Upper lobe of left lung (tissue), 4 donors: Measurements from ENCODE around the gene SMAD7.

Experiments
- CTCF ChIP-seq, 6 experiments: fragments of 450-650 bp in 4 of 6; fragments of 200-600 bp in 2 of 6; sonication (generic) in 2 of 6; IDR thresholded peaks; one replicate each; pipeline ENCODE4 v1.5.1; 2016 to 2019; ENCODE audit warnings: antibody characterized with exemption in 6 of 6
- POLR2A ChIP-seq, 4 donors: fragments of 450-650 bp; IDR thresholded peaks; one replicate each; pipeline ENCODE4 v1.5.1; 2016 to 2017; ENCODE audit warnings: antibody characterized with exemption in 4 of 4, mild to moderate bottlenecking in 2 of 4
- POLR2AphosphoS5 ChIP-seq, 2 donors: sonication (generic); formaldehyde crosslinking; IDR thresholded peaks; one replicate each; pipeline ENCODE4 v1.5.1; 2017; ENCODE audit warnings: antibody characterized with exemption in 2 of 2

DNA sequence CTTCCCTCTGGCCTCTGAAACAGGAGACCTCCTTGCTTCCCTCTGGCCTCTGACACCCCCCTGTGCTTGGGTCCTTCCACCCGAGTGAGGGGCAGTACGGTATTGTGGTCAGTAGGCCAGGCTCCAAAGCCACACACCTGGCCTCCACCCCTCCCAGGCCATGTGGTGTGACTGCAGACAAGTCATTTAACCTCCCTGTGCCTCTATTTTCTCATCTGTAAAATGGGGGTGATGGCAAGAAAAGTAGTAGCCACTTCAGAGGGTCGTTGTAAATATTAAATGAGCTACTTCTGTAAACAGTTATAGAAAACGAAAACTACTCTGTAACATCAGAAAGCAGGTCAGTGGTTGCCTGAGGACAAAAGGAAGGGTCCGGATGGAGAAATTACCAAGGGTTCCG, 74.2 kb downstream of the SMAD7 start:
- TF ChIP-seq POLR2A (IDR thresholded peaks at IDR 0.05) (no peak), CTCF (IDR thresholded peaks at IDR 0.05) (no peak), POLR2AphosphoS5 (IDR thresholded peaks at IDR 0.05) (no peak)
